HCT116 (cell line): Measurements from ENCODE around the gene CYP2S1. TPM values are rescaled to one million over a fixed set of nuclear protein-coding genes. Genes with fewer than 3 reads are reported as not detected.

Source experiments
- ATAC-seq: fragments of 200-7000 bp; cut with Tn5 transposase; 2 replicates; pipeline ENCODE4 v1.9.1; 2020; ENCODE audit warnings: mild to moderate bottlenecking, moderate library complexity
- BruUV-seq: library from RNA; stranded (reverse); fragments of 400-500 nt; replicated peaks from 2 replicates; lab custom pipeline; 2021; lab: Mats Ljungman, UMichigan
- CTCF ChIA-PET: fragments of 300-600 bp; sonication (Branson Sonifier 250); formaldehyde crosslinking; loops from one replicate; lab custom pipeline; 2021; ENCODE audit warnings: antibody characterized with exemption; lab: Charles Lee
- POLR2A ChIA-PET: fragments of 300-600, 350-600 bp; sonication (Branson Sonifier 250); formaldehyde crosslinking; loops from one replicate; lab custom pipeline; 2021; ENCODE audit warnings: antibody characterized with exemption; lab: Charles Lee
- RAD21 ChIA-PET, 2 experiments: fragments of 300-600 bp; sonication (Branson Sonifier 250); formaldehyde crosslinking; loops; one replicate each; lab custom pipeline; 2023; ENCODE audit warnings: low total read pairs in 2 of 2; ENCODE audit not compliant: uncharacterized antibody in 2 of 2, unreplicated experiment in 2 of 2, low non-redundant PET in 1 of 2; lab: Charles Lee
- DNase-seq: peaks from one replicate; pipeline ENCODE4 v3.0.0-alpha.2; 2010; ENCODE audit warnings: low read depth, low spot score
- H2AFZ ChIP-seq: fragments of 200-600 bp; shearing (Covaris generic), sonication (generic); 2 replicates; pipeline ENCODE4 v1.6.1; 2017; ENCODE audit warnings: low read depth, mixed run types, mixed read lengths, antibody characterized with exemption, low read length; ENCODE audit not compliant: poor library complexity, severe bottlenecking
- H3K27ac ChIP-seq: 2 replicates; pipeline ENCODE4 v1.5.1; 2012; ENCODE audit warnings: low read depth, low read length
- H3K27me3 ChIP-seq: fragments of 200-600 bp; sonication (generic); 2 replicates; pipeline ENCODE4 v1.6.1; 2016; ENCODE audit warnings: mixed run types, low read length, mixed read lengths; ENCODE audit not compliant: insufficient read depth
- H3K36me3 ChIP-seq, 2 experiments: fragments of 200-500 bp in 1 of 2; fragments of 200-600 bp in 1 of 2; sonication (Bioruptor generic) in 1 of 2; sonication (generic) in 1 of 2; 2 replicates each; pipeline versions ENCODE4 v1.5.1 to v1.6.1; 2014 to 2016; ENCODE audit warnings: low read length in 2 of 2, inconsistent platforms in 1 of 2, mixed read lengths in 1 of 2, mixed run types in 1 of 2; ENCODE audit not compliant: insufficient read depth in 2 of 2, control insufficient read depth in 1 of 2
- H3K4me1 ChIP-seq, 2 experiments: fragments of 200-600 bp in 1 of 2; sonication (generic) in 1 of 2; 2 replicates each; pipeline versions ENCODE4 v1.5.1 to v1.6.1; 2012 to 2017; ENCODE audit warnings: low read length in 2 of 2, inconsistent platforms in 1 of 2, mild to moderate bottlenecking in 1 of 2, mixed read lengths in 1 of 2, mixed run types in 1 of 2, moderate library complexity in 1 of 2; ENCODE audit not compliant: insufficient read depth in 2 of 2, control insufficient read depth in 1 of 2
- H3K4me2 ChIP-seq: fragments of 200-600 bp; sonication (generic); 2 replicates; pipeline ENCODE4 v1.6.1; 2017; ENCODE audit warnings: mixed run types, low read length, mixed read lengths
- H3K4me3 ChIP-seq, 2 experiments: fragments of 200-600 bp in 1 of 2; sonication (generic) in 1 of 2; replicated peaks in 1 of 2; 2 replicates each; pipeline ENCODE4 v1.5.1; 2011 to 2016; ENCODE audit warnings: low read length in 2 of 2, control low read depth in 1 of 2, low read depth in 1 of 2, mild to moderate bottlenecking in 1 of 2, mixed read lengths in 1 of 2, mixed run types in 1 of 2
- H3K79me2 ChIP-seq: fragments of 200-600 bp; sonication (generic); 2 replicates; pipeline ENCODE4 v1.6.1; 2017; ENCODE audit warnings: mild to moderate bottlenecking, mixed run types, low read length, moderate library complexity, mixed read lengths; ENCODE audit not compliant: insufficient read depth
- H3K9ac ChIP-seq: fragments of 200-600 bp; sonication (generic); 2 replicates; pipeline ENCODE4 v1.6.1; 2016; ENCODE audit warnings: low read length, mixed read lengths
- H3K9me2 ChIP-seq: fragments of 200-600 bp; sonication (generic), shearing (Covaris generic); 2 replicates; pipeline ENCODE4 v1.6.1; 2017; ENCODE audit warnings: mixed run types, mild to moderate bottlenecking, moderate library complexity; ENCODE audit not compliant: insufficient read depth
- H3K9me3 ChIP-seq, 2 experiments: fragments of 200-500 bp in 1 of 2; fragments of 200-600 bp in 1 of 2; sonication (Bioruptor generic) in 1 of 2; sonication (generic) in 1 of 2; 2 replicates each; pipeline ENCODE4 v1.6.1; 2014 to 2017; ENCODE audit warnings: low read length in 2 of 2, mixed read lengths in 2 of 2, inconsistent platforms in 1 of 2, low read depth in 1 of 2, mild to moderate bottlenecking in 1 of 2, mixed run types in 1 of 2, moderate library complexity in 1 of 2; ENCODE audit not compliant: control insufficient read depth in 1 of 2, insufficient read depth in 1 of 2
- H4K20me1 ChIP-seq: fragments of 200-600 bp; sonication (generic), shearing (Covaris generic); 2 replicates; pipeline ENCODE4 v1.6.1; 2017; ENCODE audit warnings: mixed run types, mild to moderate bottlenecking, moderate library complexity; ENCODE audit not compliant: insufficient read depth
- EGR1 ChIP-seq: IDR thresholded peaks from 2 replicates; pipeline ENCODE4 v1.6.1; 2012; ENCODE audit warnings: low read depth
- FOSL1 ChIP-seq: IDR thresholded peaks from 2 replicates; pipeline ENCODE4 v1.6.1; 2012; ENCODE audit warnings: low read depth
- JUND ChIP-seq: IDR thresholded peaks from 2 replicates; pipeline ENCODE4 v1.6.1; 2012
- POLR2A ChIP-seq: IDR thresholded peaks from 2 replicates; pipeline ENCODE4 v1.7.0; 2011; ENCODE audit warnings: borderline replicate concordance; ENCODE audit not compliant: insufficient read depth, insufficient read length; ENCODE audit errors: extremely low read depth
- TCF7L2 ChIP-seq: IDR thresholded peaks from 2 replicates; pipeline ENCODE4 v1.7.0; 2011; ENCODE audit warnings: borderline replicate concordance, inconsistent platforms; ENCODE audit not compliant: insufficient read depth, insufficient read length; ENCODE audit errors: extremely low read depth
- YY1 ChIP-seq: IDR thresholded peaks from 2 replicates; pipeline ENCODE4 v1.6.1; 2011; ENCODE audit warnings: low read length, low read depth, moderate library complexity, mild to moderate bottlenecking; ENCODE audit not compliant: insufficient replicate concordance; ENCODE audit errors: extremely low read depth
- ZFX ChIP-seq: fragments of 450-650 bp; IDR thresholded peaks from 2 replicates; pipeline ENCODE4 v1.6.1; 2017
- intact Hi-C: fragments of 100-400 bp; cut with micrococcal nuclease; formaldehyde crosslinking; loops from 2 replicates; pipeline ENCODE4 v1.10.0; 2022
- total RNA-seq: library from RNA; stranded (reverse); gene quantifications from one replicate; pipeline ENCODE4 v1.2.1, GENCODE V29; 2021; ENCODE audit not compliant: unreplicated experiment
- TF ChIP-seq, protein P1 (sequence below): IDR thresholded peaks from 2 replicates; pipeline ENCODE4 v1.6.1; 2012
- TF ChIP-seq, protein P2 (sequence below): IDR thresholded peaks from 2 replicates; pipeline ENCODE4 v1.6.1; 2012; ENCODE audit warnings: low read depth

Gene CYP2S1
- total RNA-seq, 1 experiment from 2014 or later, result 17.6 TPM

GRCh38 chr19:41186971-41187883, 5.8 kb upstream of the CYP2S1 start:
- Histone ChIP-seq H3K4me2 (no peak overlapping the region), H3K79me2 (no peaks in the 10 kb centered on the region), H3K36me3 (no peaks in the 10 kb centered on the region), H3K4me3 (no peak overlapping the region), H3K9me2 (no peaks in the 10 kb centered on the region), H4K20me1 (no peaks in the 10 kb centered on the region), H2AFZ (no peak overlapping the region), H3K27me3 (no peaks in the 10 kb centered on the region), H3K4me1 (peaks cover 8 to 9% of the 10 kb centered on the region in 2 experiments), H3K27ac (no peak overlapping the region), H3K9me3 (no peaks in the 10 kb centered on the region), H3K9ac (no peak overlapping the region)
- TF ChIP-seq FOSL1, result no peak
- TF ChIP-seq YY1, result no peak
- no peak for TF ChIP-seq POLR2A
- TF ChIP-seq, protein P1, sequence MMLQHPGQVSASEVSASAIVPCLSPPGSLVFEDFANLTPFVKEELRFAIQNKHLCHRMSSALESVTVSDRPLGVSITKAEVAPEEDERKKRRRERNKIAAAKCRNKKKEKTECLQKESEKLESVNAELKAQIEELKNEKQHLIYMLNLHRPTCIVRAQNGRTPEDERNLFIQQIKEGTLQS, result no peak
- no peak for TF ChIP-seq JUND
- no peak for TF ChIP-seq EGR1
- TF ChIP-seq, protein P2, sequence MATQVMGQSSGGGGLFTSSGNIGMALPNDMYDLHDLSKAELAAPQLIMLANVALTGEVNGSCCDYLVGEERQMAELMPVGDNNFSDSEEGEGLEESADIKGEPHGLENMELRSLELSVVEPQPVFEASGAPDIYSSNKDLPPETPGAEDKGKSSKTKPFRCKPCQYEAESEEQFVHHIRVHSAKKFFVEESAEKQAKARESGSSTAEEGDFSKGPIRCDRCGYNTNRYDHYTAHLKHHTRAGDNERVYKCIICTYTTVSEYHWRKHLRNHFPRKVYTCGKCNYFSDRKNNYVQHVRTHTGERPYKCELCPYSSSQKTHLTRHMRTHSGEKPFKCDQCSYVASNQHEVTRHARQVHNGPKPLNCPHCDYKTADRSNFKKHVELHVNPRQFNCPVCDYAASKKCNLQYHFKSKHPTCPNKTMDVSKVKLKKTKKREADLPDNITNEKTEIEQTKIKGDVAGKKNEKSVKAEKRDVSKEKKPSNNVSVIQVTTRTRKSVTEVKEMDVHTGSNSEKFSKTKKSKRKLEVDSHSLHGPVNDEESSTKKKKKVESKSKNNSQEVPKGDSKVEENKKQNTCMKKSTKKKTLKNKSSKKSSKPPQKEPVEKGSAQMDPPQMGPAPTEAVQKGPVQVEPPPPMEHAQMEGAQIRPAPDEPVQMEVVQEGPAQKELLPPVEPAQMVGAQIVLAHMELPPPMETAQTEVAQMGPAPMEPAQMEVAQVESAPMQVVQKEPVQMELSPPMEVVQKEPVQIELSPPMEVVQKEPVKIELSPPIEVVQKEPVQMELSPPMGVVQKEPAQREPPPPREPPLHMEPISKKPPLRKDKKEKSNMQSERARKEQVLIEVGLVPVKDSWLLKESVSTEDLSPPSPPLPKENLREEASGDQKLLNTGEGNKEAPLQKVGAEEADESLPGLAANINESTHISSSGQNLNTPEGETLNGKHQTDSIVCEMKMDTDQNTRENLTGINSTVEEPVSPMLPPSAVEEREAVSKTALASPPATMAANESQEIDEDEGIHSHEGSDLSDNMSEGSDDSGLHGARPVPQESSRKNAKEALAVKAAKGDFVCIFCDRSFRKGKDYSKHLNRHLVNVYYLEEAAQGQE, result no peak
- no peak for TF ChIP-seq TCF7L2
- TF ChIP-seq ZFX, result no peak
- no TSS peak for BruUV-seq
- RAD21 ChIA-PET, result no interaction called here
- intact Hi-C loops, result no loop called here
- ATAC-seq, result no peak
- CTCF ChIA-PET, result no interaction called here
- no peak for DNase-seq
- POLR2A ChIA-PET, result no interaction called here
